GM19351 (cell line): Measurements from ENCODE around the gene SLC38A9.
"Not testable (repeated sequence)": the region's sequence is repeated elsewhere in the genome, so short reads cannot be mapped to it uniquely, and the experiment has no call there.

ENCODE experiments used
- ATAC-seq: cut with Tn5 transposase; IDR thresholded peaks from one replicate; pipeline ENCODE4 v1.9.1; 2021; ENCODE audit warnings: mild to moderate bottlenecking, moderate library complexity; ENCODE audit not compliant: unreplicated experiment

The SLC38A9 gene

GRCh38 chr5:55706230-55706629 is 5.9 kb downstream of the SLC38A9 start:
- ATAC-seq = no peak

- peak; percentile 48 for ATAC-seq
Observed at GRCh38 chr5:55702598-55703345, 9.4 kb downstream of the SLC38A9 start.

GRCh38 chr5:55701462-55702103 is 10.5 kb downstream of the SLC38A9 start:
- no peak for ATAC-seq

- no peak for ATAC-seq
Observed at GRCh38 chr5:55700745-55701144, 11.4 kb downstream of the SLC38A9 start.

- peak; percentile 79 for ATAC-seq
Observed at GRCh38 chr5:55699041-55699688, 13.0 kb downstream of the SLC38A9 start.

GRCh38 chr5:55696704-55697103 is 15.4 kb downstream of the SLC38A9 start:
- ATAC-seq = not testable (repeated sequence)

- ATAC-seq = no peak
Observed at GRCh38 chr5:55694152-55694830, 17.8 kb downstream of the SLC38A9 start.

GRCh38 chr5:55692509-55692908 is 19.6 kb downstream of the SLC38A9 start:
- no peak for ATAC-seq

GRCh38 chr5:55692106-55692417 is 20.1 kb downstream of the SLC38A9 start:
- no peak for ATAC-seq

GRCh38 chr5:55691265-55692105 is 20.6 kb downstream of the SLC38A9 start:
- no peak for ATAC-seq

- ATAC-seq = no peak
Observed at GRCh38 chr5:55682071-55682470, 30.1 kb downstream of the SLC38A9 start.

GRCh38 chr5:55681301-55681700 is 30.8 kb downstream of the SLC38A9 start:
- ATAC-seq = no peak

- no peak for ATAC-seq
Observed at GRCh38 chr5:55680353-55680752, 31.8 kb downstream of the SLC38A9 start.

- no peak for ATAC-seq
Observed at GRCh38 chr5:55679556-55679955, 32.6 kb downstream of the SLC38A9 start.

GRCh38 chr5:55675119-55675518 is 37.0 kb downstream of the SLC38A9 start:
- ATAC-seq = no peak

- no peak for ATAC-seq
Observed at GRCh38 chr5:55674340-55674739, 37.8 kb downstream of the SLC38A9 start.

GRCh38 chr5:55672477-55672911 is 39.6 kb downstream of the SLC38A9 start:
- no peak for ATAC-seq

GRCh38 chr5:55671975-55672374 is 40.1 kb downstream of the SLC38A9 start:
- ATAC-seq = no peak

- ATAC-seq = peak; percentile 43
Observed at GRCh38 chr5:55668356-55668755, 43.8 kb downstream of the SLC38A9 start.

GRCh38 chr5:55667938-55668337 is 44.2 kb downstream of the SLC38A9 start:
- ATAC-seq = no peak

- no peak for ATAC-seq
Observed at GRCh38 chr5:55665065-55665464, 47.1 kb downstream of the SLC38A9 start.
